ENCODE measurements around the gene CNTNAP2.

Gene CNTNAP2

DNA sequence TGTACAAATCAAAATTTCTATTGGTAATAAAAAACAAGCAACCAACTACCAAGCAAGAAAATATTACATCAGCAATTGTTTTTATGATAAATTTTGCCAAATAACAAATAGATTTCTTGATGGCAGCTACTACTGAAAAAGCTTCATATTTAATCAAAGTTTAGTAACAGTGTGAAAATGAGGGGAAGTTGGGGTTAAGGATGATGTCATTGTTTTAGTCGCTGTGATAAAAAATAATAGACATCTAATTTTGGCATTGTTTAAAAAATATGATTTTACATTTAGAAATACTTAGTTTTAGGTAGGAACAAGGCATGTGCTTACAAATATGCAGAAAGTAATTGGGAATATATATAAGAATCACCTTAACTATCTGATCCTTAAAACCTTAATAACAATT is 145.9 kb downstream of the CNTNAP2 start:
- Histone ChIP-seq H3K27ac (no peak overlapping the region), H3K4me3 (no peak overlapping the region)
- TF ChIP-seq, protein P1, sequence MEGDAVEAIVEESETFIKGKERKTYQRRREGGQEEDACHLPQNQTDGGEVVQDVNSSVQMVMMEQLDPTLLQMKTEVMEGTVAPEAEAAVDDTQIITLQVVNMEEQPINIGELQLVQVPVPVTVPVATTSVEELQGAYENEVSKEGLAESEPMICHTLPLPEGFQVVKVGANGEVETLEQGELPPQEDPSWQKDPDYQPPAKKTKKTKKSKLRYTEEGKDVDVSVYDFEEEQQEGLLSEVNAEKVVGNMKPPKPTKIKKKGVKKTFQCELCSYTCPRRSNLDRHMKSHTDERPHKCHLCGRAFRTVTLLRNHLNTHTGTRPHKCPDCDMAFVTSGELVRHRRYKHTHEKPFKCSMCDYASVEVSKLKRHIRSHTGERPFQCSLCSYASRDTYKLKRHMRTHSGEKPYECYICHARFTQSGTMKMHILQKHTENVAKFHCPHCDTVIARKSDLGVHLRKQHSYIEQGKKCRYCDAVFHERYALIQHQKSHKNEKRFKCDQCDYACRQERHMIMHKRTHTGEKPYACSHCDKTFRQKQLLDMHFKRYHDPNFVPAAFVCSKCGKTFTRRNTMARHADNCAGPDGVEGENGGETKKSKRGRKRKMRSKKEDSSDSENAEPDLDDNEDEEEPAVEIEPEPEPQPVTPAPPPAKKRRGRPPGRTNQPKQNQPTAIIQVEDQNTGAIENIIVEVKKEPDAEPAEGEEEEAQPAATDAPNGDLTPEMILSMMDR (IDR thresholded peaks at IDR 0.05) = no peak
- DNase-seq (ENCODE audit: low spot score) = no peak

DNA sequence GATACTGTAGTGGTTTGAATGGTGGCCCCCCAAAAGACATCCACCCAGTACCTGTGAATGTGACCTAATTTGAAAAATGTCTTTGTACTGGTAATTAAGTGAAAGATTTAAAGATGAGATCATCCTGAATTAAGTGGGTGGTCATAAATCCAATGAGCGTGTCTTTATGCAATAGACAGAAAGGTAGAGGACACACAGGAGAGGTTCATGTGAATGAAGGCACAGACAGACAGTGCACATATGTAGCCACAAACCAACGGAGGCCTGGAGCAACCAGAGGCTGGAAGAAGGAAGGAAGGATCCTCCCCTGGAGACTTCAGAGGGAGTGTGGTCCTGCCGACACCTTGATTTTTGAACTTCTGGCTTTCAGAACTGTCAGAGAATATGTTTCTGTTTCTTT is 160.3 kb downstream of the CNTNAP2 start:
- DNase-seq (ENCODE audit: low spot score) = no peak
- Histone ChIP-seq H3K4me3 (no peak overlapping the region), H3K27ac (no peak overlapping the region)
- TF ChIP-seq, protein P1 (IDR thresholded peaks at IDR 0.05) = no peak

DNA sequence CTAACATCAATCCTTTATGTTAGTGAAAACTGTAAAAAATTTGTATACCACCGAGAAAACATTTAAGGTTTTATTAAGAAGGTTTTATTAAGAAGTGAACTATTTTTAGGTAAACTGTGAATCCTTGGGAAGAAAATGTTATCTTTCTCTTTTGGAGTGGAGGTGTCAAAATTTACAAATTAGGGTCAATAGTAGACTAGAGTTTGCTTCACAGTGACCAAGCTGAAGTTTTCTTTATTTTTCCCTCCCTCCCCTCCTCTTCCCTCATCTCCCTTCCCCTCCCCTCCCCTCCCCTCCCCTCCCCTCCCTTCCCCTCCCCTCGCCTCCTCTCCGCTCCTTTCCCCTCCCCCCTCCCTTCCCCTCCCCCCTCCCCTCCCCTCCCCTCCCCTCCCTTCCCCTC is 168.8 kb downstream of the CNTNAP2 start:
- TF ChIP-seq, protein P1 (IDR thresholded peaks at IDR 0.05) = no peak
- Histone ChIP-seq H3K4me3 (no peak overlapping the region), H3K27ac (no peak overlapping the region)
- no peak for DNase-seq (ENCODE audit: low spot score)

DNA sequence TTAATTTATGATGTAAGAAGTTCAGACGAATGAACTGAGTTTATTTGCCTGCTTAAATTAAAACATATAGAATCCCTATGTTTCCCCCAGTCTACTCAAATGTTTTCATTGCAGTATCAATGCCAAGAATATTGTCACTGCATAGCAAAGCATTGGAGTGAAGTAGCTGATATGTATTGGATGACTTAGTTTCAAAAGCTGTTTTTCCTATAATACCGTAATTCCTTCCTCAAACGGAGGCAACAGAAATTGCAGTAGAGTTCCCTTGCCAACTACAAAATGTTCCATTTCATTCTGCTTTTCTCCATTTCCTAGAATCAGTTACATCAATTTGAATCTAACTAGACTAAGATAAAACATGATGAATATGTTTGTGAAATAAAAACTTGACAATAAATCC is 174.1 kb downstream of the CNTNAP2 start:
- Histone ChIP-seq H3K27ac (no peak overlapping the region), H3K4me3 (no peak overlapping the region)
- TF ChIP-seq, protein P1 (IDR thresholded peaks at IDR 0.05) = no peak
- DNase-seq (ENCODE audit: low spot score) = no peak

DNA sequence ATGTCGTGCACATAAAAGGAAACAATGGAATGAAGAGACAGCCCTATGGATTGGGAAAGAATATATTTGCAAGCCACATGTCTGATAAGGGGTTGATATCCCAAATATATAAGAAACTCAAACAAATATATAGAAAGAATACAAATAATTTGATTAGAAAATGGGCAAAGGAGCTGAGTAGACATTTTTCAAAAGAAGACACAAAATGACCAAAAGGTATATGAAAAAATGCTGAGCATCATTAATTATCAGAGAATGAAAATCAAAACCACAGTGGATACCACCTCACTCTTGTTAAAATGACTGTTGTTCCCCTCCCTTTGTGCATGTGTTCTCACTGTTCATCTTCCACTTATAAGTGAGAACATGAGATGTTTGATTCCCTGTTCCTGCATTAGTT is 175.3 kb downstream of the CNTNAP2 start:
- H3K27ac ChIP-seq = no peak overlapping the region
- no peak for DNase-seq (ENCODE audit: low spot score)
- no peak overlapping the region for H3K4me3 ChIP-seq
- TF ChIP-seq, protein P1 (IDR thresholded peaks at IDR 0.05) = no peak

DNA sequence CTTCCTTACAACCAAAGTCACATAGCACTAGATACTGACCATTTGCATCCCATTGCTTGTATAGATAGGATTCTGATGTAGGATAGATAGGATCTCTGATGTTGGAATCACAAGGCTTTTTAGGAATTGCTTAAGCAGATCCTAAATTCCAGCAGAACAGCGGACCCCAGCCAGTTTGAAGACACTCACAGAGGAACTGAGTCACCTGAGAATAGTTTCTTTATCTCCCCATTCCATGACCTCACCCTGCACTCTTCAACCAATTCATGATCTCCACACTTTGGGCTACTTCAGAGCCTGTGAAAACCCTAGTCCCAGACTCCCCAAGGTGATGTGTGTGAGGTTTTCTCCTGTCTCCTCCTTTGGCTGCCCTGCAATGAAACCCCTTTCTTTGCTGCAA is 179.4 kb downstream of the CNTNAP2 start:
- TF ChIP-seq, protein P1 (IDR thresholded peaks at IDR 0.05) = no peak
- no peak overlapping the region for H3K27ac ChIP-seq
- DNase-seq (ENCODE audit: low spot score) = no peak
- no peak overlapping the region for H3K4me3 ChIP-seq

DNA sequence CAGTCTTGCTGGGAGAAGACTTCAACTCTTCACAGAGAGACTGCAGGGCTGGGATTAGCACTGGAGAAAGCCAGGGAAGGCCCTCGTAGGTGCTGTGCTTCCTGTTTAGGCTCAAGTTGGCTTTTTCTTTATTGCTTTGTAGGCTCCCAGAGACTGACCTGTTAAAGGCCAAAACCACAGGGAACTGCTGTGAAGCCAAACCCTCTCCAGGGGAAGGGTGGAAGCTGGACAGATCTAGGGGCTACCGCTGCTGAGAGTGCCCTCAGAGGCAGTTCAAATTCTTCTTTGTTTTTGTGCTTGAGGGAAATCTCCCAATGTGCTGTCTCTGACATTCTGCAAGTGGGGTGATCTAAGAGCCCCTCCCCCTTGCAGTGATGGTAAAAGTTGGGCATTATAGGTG is 198.4 kb downstream of the CNTNAP2 start:
- TF ChIP-seq, protein P1 (IDR thresholded peaks at IDR 0.05) = no peak
- no peak for DNase-seq (ENCODE audit: low spot score)
- no peak overlapping the region for H3K4me3 ChIP-seq
- no peak overlapping the region for H3K27ac ChIP-seq

Data from coronary artery (tissue), 2 donors.